Neural cell (in vitro differentiated cells): Measurements from ENCODE around the gene ZBP1. TPM values are rescaled to one million over a fixed set of nuclear protein-coding genes. Genes with fewer than 3 reads are reported as not detected.

Experiments used
- H2AFZ ChIP-seq: fragments of 200-600, 300-800 bp; sonication (generic), shearing (Covaris generic); 2 replicates; pipeline ENCODE4 v1.6.0; 2014; ENCODE audit warnings: low read depth, mild to moderate bottlenecking, antibody characterized with exemption, low read length, moderate library complexity
- H3F3A ChIP-seq: fragments of 200-600 bp; shearing (Covaris generic); 2 replicates; pipeline ENCODE4 v1.6.1; 2016; ENCODE audit warnings: mild to moderate bottlenecking, moderate library complexity, mixed read lengths, antibody characterized with exemption, low read length; ENCODE audit not compliant: insufficient read depth, poor library complexity, severe bottlenecking
- H3K27ac ChIP-seq: fragments of 200-600, 300-800 bp; sonication (generic), shearing (Covaris generic); 2 replicates; pipeline ENCODE4 v1.5.1; 2014; ENCODE audit warnings: mild to moderate bottlenecking, low read length, moderate library complexity
- H3K27me3 ChIP-seq: fragments of 300-800, 200-600 bp; sonication (generic), shearing (Covaris generic); 2 replicates; pipeline ENCODE4 v1.6.0; 2014; ENCODE audit warnings: mild to moderate bottlenecking, low read depth, low read length, moderate library complexity; ENCODE audit not compliant: insufficient read depth
- H3K36me3 ChIP-seq: fragments of 300-800, 200-600 bp; sonication (generic), shearing (Covaris generic); 2 replicates; pipeline ENCODE4 v1.5.1; 2014; ENCODE audit warnings: mild to moderate bottlenecking, antibody characterized with exemption, low read length, moderate library complexity; ENCODE audit not compliant: insufficient read depth
- H3K4me2 ChIP-seq: fragments of 300-800, 200-600 bp; sonication (generic), shearing (Covaris generic); 2 replicates; pipeline ENCODE4 v1.6.0; 2014; ENCODE audit warnings: mild to moderate bottlenecking, low read length
- H3K4me3 ChIP-seq: fragments of 300-800, 200-600 bp; sonication (generic), shearing (Covaris generic); 2 replicates; pipeline ENCODE4 v1.5.1; 2014; ENCODE audit warnings: mild to moderate bottlenecking, low read length, moderate library complexity
- H3K79me2 ChIP-seq: fragments of 200-600 bp; shearing (Covaris generic); replicated peaks from 2 replicates; pipeline ENCODE4 v1.6.0; 2014; ENCODE audit warnings: mild to moderate bottlenecking, low read length, moderate library complexity; ENCODE audit not compliant: insufficient read depth
- H3K9ac ChIP-seq: fragments of 300-800, 200-600 bp; sonication (generic), shearing (Covaris generic); 2 replicates; pipeline ENCODE4 v1.6.1; 2016; ENCODE audit warnings: mild to moderate bottlenecking, low read length, mixed read lengths
- H3K9me2 ChIP-seq: fragments of 200-600 bp; shearing (Covaris generic); 2 replicates; pipeline ENCODE4 v1.6.1; 2016; ENCODE audit warnings: mild to moderate bottlenecking, low read length, mixed read lengths; ENCODE audit not compliant: insufficient read depth
- H3K9me3 ChIP-seq: fragments of 200-600, 300-800 bp; sonication (generic), shearing (Covaris generic); 2 replicates; pipeline ENCODE4 v1.6.1; 2016; ENCODE audit warnings: mild to moderate bottlenecking, mixed run types, low read length, moderate library complexity, mixed read lengths
- H4K20me1 ChIP-seq: fragments of 200-600 bp; shearing (Covaris generic); 2 replicates; pipeline ENCODE4 v1.6.1; 2016; ENCODE audit warnings: mild to moderate bottlenecking, mixed run types; ENCODE audit not compliant: insufficient read depth
- EP300 ChIP-seq: fragments of 450-650 bp; conservative IDR thresholded peaks from 2 replicates; pipeline ENCODE4 v1.6.1; 2014; ENCODE audit warnings: antibody characterized with exemption, mild to moderate bottlenecking, moderate library complexity; ENCODE audit not compliant: poor library complexity, severe bottlenecking
- EZH2 ChIP-seq: fragments of 200-600, 300-800 bp; shearing (Covaris generic), sonication (generic); IDR thresholded peaks from 2 replicates; pipeline ENCODE4 v1.6.1; 2014; ENCODE audit warnings: antibody characterized with exemption, low read length, borderline replicate concordance, mild to moderate bottlenecking; ENCODE audit not compliant: insufficient read depth, poor library complexity, severe bottlenecking
- MXI1 ChIP-seq: fragments of 450-650 bp; conservative IDR thresholded peaks from 2 replicates; pipeline ENCODE4 v1.6.1; 2014; ENCODE audit warnings: antibody characterized with exemption, mild to moderate bottlenecking; ENCODE audit not compliant: poor library complexity, severe bottlenecking
- POLR2AphosphoS5 ChIP-seq: IDR thresholded peaks from 2 replicates; pipeline ENCODE4 v1.6.1; 2012
- RAD21 ChIP-seq: fragments of 450-650 bp; conservative IDR thresholded peaks from 2 replicates; pipeline ENCODE4 v1.6.1; 2014; ENCODE audit warnings: antibody characterized with exemption, mild to moderate bottlenecking, moderate library complexity
- SMC3 ChIP-seq: fragments of 450-650 bp; conservative IDR thresholded peaks from 2 replicates; pipeline ENCODE4 v1.6.1; 2014; ENCODE audit warnings: antibody characterized with exemption, mild to moderate bottlenecking, moderate library complexity; ENCODE audit not compliant: poor library complexity
- TAF1 ChIP-seq: IDR thresholded peaks from 2 replicates; pipeline ENCODE4 v1.6.1; 2012; ENCODE audit warnings: low read depth
- polyA plus RNA-seq: library from polyadenylated mRNA; depleted of rRNA; stranded (reverse); fragments of >200 nt; gene quantifications from 2 replicates; pipeline ENCODE4 v1.2.3, GENCODE V29; 2014
- TF ChIP-seq, protein P1 (sequence below): IDR thresholded peaks from 2 replicates; pipeline ENCODE4 v1.6.1; 2012; ENCODE audit warnings: borderline replicate concordance
- TF ChIP-seq, protein P2 (sequence below): fragments of 450-650 bp; IDR thresholded peaks from 2 replicates; pipeline ENCODE4 v1.5.1; 2014; ENCODE audit warnings: antibody characterized with exemption, mild to moderate bottlenecking, moderate library complexity; ENCODE audit not compliant: poor library complexity, severe bottlenecking

Gene ZBP1
- polyA plus RNA-seq, 1 donor from 2014 or later = not detected

DNA sequence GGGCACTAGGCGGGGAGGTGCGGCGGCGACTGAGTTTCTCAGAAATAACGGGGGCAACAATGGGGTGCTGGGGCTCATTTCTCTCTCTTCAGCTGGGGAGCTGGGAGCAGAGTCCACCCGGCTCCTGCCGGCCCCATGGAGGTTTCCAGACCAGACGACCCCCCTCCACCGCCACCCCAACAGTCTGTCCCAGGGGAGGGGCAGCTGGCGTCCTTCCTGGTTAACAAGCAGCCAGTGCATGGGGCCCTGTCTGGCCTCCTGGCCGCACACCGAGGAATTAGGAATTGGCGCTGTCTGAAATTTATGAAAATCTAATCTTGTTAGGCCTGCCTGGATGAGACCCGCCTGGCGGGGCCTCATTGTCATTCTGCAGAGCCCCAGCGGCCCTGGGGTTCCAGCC, 47.2 kb upstream of the ZBP1 start:
- Histone ChIP-seq H3K79me2 (peaks cover 7% of the 10 kb centered on the region), H2AFZ (no peak overlapping the region), H4K20me1 (no peaks in the 10 kb centered on the region), H3K36me3 (no peaks in the 10 kb centered on the region), H3K9me2 (no peaks in the 10 kb centered on the region), H3K9ac (no peak overlapping the region), H3K27ac (no peak overlapping the region), H3K4me3 (no peak overlapping the region), H3K9me3 (no peaks in the 10 kb centered on the region), H3K27me3 (no peaks in the 10 kb centered on the region), H3F3A (no peaks in the 10 kb centered on the region), H3K4me2 (no peak overlapping the region)
- TF ChIP-seq EZH2 (no peak), RAD21 (no peak), SMC3 (no peak), POLR2AphosphoS5 (no peak)
- TF ChIP-seq, protein P1, sequence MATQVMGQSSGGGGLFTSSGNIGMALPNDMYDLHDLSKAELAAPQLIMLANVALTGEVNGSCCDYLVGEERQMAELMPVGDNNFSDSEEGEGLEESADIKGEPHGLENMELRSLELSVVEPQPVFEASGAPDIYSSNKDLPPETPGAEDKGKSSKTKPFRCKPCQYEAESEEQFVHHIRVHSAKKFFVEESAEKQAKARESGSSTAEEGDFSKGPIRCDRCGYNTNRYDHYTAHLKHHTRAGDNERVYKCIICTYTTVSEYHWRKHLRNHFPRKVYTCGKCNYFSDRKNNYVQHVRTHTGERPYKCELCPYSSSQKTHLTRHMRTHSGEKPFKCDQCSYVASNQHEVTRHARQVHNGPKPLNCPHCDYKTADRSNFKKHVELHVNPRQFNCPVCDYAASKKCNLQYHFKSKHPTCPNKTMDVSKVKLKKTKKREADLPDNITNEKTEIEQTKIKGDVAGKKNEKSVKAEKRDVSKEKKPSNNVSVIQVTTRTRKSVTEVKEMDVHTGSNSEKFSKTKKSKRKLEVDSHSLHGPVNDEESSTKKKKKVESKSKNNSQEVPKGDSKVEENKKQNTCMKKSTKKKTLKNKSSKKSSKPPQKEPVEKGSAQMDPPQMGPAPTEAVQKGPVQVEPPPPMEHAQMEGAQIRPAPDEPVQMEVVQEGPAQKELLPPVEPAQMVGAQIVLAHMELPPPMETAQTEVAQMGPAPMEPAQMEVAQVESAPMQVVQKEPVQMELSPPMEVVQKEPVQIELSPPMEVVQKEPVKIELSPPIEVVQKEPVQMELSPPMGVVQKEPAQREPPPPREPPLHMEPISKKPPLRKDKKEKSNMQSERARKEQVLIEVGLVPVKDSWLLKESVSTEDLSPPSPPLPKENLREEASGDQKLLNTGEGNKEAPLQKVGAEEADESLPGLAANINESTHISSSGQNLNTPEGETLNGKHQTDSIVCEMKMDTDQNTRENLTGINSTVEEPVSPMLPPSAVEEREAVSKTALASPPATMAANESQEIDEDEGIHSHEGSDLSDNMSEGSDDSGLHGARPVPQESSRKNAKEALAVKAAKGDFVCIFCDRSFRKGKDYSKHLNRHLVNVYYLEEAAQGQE = no peak

DNA sequence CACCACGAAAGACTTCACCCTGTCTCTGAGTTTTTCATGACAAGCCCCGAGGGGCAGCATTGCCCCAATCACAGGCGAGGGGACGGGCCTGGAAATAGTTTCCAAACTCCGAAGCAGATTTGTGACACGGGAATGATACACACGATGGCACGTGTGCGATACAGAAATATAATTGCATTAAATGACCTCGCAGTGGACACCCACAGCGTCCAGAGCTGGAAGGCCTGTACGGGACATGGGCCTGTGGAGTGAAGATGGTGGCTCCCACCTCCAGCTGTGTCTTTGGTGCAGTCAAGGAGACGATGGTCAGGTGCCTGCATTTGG, 46.6 kb upstream of the ZBP1 start:
- H3K27ac ChIP-seq = no peak overlapping the region
- H3K9ac ChIP-seq = no peak overlapping the region
- H4K20me1 ChIP-seq = no peaks in the 10 kb centered on the region
- H3K36me3 ChIP-seq = no peaks in the 10 kb centered on the region
- H3F3A ChIP-seq = no peaks in the 10 kb centered on the region
- peaks cover 7% of the 10 kb centered on the region for H3K79me2 ChIP-seq
- H3K9me3 ChIP-seq = no peaks in the 10 kb centered on the region
- H3K4me2 ChIP-seq = no peak overlapping the region
- no peaks in the 10 kb centered on the region for H3K9me2 ChIP-seq
- H2AFZ ChIP-seq = no peak overlapping the region
- TF ChIP-seq, protein P1 = no peak
- TF ChIP-seq TAF1 = no peak
- TF ChIP-seq MXI1 = no peak
- no peak for TF ChIP-seq EZH2
- TF ChIP-seq, protein P2, sequence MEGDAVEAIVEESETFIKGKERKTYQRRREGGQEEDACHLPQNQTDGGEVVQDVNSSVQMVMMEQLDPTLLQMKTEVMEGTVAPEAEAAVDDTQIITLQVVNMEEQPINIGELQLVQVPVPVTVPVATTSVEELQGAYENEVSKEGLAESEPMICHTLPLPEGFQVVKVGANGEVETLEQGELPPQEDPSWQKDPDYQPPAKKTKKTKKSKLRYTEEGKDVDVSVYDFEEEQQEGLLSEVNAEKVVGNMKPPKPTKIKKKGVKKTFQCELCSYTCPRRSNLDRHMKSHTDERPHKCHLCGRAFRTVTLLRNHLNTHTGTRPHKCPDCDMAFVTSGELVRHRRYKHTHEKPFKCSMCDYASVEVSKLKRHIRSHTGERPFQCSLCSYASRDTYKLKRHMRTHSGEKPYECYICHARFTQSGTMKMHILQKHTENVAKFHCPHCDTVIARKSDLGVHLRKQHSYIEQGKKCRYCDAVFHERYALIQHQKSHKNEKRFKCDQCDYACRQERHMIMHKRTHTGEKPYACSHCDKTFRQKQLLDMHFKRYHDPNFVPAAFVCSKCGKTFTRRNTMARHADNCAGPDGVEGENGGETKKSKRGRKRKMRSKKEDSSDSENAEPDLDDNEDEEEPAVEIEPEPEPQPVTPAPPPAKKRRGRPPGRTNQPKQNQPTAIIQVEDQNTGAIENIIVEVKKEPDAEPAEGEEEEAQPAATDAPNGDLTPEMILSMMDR = no peak
- no peak for TF ChIP-seq RAD21
- no peak for TF ChIP-seq POLR2AphosphoS5
- no peak for TF ChIP-seq SMC3
- no peak for TF ChIP-seq EP300
- no peak overlapping the region for H3K4me3 ChIP-seq
- no peaks in the 10 kb centered on the region for H3K27me3 ChIP-seq
